Activated CD8-positive, alpha-beta memory T cell treated with anti-CD3 and anti-CD28 coated beads, Interleukin-2, amount 50 U/mL, for 4 hours (primary cell): Measurements from ENCODE around the gene SLC25A15.
"Not testable (repeated sequence)": the region's sequence is repeated elsewhere in the genome, so short reads cannot be mapped to it uniquely, and the experiment has no call there.

ENCODE experiments used
- DNase-seq: peaks from one replicate; pipeline ENCODE4 v3.0.0-alpha.2; 2020

SLC25A15 gene

DNA sequence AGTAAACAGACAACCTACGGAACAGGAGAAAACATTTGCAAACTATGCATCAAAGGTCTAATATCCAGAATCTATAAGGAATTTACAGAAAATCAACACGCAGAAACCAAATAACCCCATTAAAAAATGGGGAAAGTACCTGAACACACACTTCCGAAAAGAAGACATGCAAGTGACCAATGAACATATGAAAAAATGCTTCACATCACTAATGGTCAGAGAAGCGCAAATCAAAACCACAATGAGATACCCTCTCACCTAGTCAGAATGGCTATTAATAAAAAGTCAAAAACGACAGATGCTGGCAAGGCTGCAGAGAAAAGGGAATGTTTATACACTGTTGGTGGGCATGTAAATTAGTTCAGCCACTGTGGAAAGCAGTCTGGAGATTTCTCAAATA is 29.5 kb downstream of the SLC25A15 start:
- no peak for DNase-seq

GRCh38 chr13:40819797-40820315 is 30.4 kb downstream of the SLC25A15 start:
- no peak for DNase-seq

DNA sequence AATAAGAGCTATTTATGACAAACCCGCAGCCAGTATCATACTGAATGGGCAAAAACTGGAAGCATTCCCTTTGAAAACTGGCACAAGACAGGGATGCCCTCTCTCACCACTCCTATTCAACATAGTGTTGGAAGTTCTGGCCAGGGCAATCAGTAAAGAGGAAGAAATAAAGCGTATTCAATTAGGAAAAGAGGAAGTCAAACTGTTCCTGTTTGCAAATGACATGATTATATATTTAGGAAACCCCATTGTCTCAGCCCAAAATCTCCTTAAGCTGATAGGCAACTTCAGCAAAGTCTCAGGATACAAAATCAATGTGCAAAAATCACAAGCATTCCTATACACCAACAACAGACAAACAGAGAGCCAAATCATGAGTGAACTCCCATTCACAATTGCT is 50.3 kb downstream of the SLC25A15 start:
- not testable (repeated sequence) for DNase-seq

DNA sequence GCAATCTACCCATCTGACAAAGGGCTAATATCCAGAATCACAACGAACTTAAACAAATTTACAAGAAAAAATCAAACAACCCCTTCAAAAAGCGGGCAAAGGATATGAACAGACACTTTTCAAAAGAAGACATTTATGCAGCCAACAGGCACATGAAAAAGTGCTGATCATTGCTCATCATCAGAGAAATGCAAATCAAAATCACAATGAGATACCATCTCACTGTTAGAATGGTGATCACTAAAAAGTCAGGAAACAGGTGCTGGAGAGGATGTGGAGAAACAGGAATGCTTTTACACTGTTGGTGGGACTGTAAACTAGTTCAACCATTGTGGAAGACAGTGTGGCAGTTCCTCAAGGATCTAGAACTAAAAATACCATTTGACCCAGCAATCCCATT is 51.5 kb downstream of the SLC25A15 start:
- DNase-seq: not testable (repeated sequence)
